Ovary (tissue), 9 donors: ENCODE data around the gene TOP1. TPM values are rescaled to one million over a fixed set of nuclear protein-coding genes. Genes with fewer than 3 reads are reported as not detected.

Experiments used
- DNase-seq, 5 donors: peaks; one replicate each; pipeline ENCODE4 v3.0.0-alpha.2; 2019 to 2020
- H3K27ac ChIP-seq, 2 donors: fragments of 200-600 bp; one replicate each; pipeline versions ENCODE4 v1.5.1 to v1.8.0; 2019 to 2022
- H3K27me3 ChIP-seq: fragments of 200-600 bp; one replicate; pipeline ENCODE4 v1.8.0; 2022
- H3K36me3 ChIP-seq: fragments of 200-600 bp; sonication (generic); one replicate; pipeline ENCODE4 v1.5.1; 2019
- H3K4me1 ChIP-seq: one replicate; pipeline ENCODE4 v1.8.1; 2013; ENCODE audit warnings: mild to moderate bottlenecking, moderate library complexity; ENCODE audit not compliant: insufficient read depth
- H3K4me3 ChIP-seq: fragments of 200-600 bp; sonication (generic); one replicate; pipeline ENCODE4 v1.5.1; 2017
- H3K9me3 ChIP-seq, 2 donors: fragments of 200-600 bp in 1 of 2; sonication (generic) in 1 of 2; one replicate each; pipeline versions ENCODE4 v1.5.1 to v1.8.1; 2013 to 2019; ENCODE audit warnings: mild to moderate bottlenecking in 1 of 2, moderate library complexity in 1 of 2
- EP300 ChIP-seq: sonication (generic); formaldehyde crosslinking; IDR thresholded peaks from one replicate; pipeline ENCODE4 v1.6.1; 2017; ENCODE audit warnings: antibody characterized with exemption
- POLR2A ChIP-seq: fragments of 450-650 bp; IDR thresholded peaks from one replicate; pipeline ENCODE4 v1.6.1; 2017; ENCODE audit warnings: antibody characterized with exemption, mild to moderate bottlenecking, moderate library complexity
- WGBS, 3 donors: extraction: QIAGEN DNeasy Blood & Tissue Kit in 1 of 3; methylation state at CpG; one replicate each; pipeline versions ENCODE4 v1.1.5 to v1.1.7; 2013 to 2017; 5-methylcytosine and 5-hydroxymethylcytosine counted together
- intact Hi-C, 4 donors: fragments of 100-400 bp; cut with DNase I; formaldehyde crosslinking; loops; one replicate each; pipeline versions ENCODE4 v1.11.0 to v1.15.1; 2022 to 2023
- polyA plus RNA-seq, 2 donors: library from polyadenylated mRNA; stranded (reverse); fragments of 200-250 nt in 1 of 2; fragments of 350-450 nt in 1 of 2; fragmentation: Illumina TruSeq in 1 of 2; extraction: RNeasy Lipid Tissue Mini Kit (QIAGEN cat#74804) in 1 of 2; gene quantifications; one replicate each; pipeline ENCODE4 v1.2.3, GENCODE V29; 2013 to 2014
- total RNA-seq, 7 donors: library from RNA; depleted of rRNA in 2 of 7; stranded (reverse); fragments of >200 nt in 2 of 7; fragmentation: NEBNext Ultra II Directional in 3 of 7; extraction: Animal tissue kit (Norgen Biotek cat#: 25700) in 3 of 7; gene quantifications; one replicate each; pipeline versions ENCODE4 v1.1.0 to v1.2.4, GENCODE V29; 2016 to 2023
- TF ChIP-seq, protein P1 (sequence below), 3 donors: fragments of 450-650 bp in 2 of 3; fragments of 200-600 bp in 1 of 3; IDR thresholded peaks; one replicate each; pipeline versions ENCODE4 v1.5.1 to v1.8.0; 2016 to 2022; ENCODE audit warnings: antibody characterized with exemption in 3 of 3, mild to moderate bottlenecking in 1 of 3
- donor health status: DM: no; HTN: no; CAD: no; lungs with moderate emphysema.
- donor health status: DM: no; HTN: no; CAD: no.
- donor health status: Bipolar disorder and iron deficiency.
- donor health status: DM: yes; HTN: yes; CAD: no.
- donor health status: DM: no; HTN: no; CAD: no.
- donor health status: DM: yes; HTN: yes; CAD: no.

TOP1 gene
- total and polyA plus RNA-seq, 9 donors = 20.9 to 48.4 (median 35.6) TPM

DNA sequence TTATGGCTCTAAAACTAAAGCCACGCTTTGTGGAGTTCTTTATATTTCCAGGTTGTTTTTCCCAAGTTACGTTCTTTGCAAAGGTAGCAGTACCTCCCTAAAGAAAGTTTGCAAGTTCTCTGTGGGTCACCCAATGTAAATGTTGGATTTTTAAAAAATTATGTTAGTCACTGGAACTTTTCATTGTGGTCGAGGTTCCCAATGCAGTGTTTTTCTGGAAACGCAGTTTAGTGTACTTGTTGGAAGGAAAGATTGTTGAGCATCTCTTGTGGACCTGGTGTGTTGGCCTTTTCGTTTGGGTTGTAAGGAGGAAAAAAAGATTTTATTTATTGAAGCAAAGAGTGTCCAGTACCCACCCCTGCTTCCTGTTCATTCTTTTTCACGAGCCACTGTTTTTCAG lies 1.4 kb downstream of the TOP1 start:
- WGBS, 3 donors = 9 to 12% (median 11%) methylated on average over 6 of the region's 6 CpGs
- Histone ChIP-seq H3K27ac (no peak overlapping the region), H3K4me3 (peak overlapping the region; percentile 92), H3K27me3 (no peaks in the 10 kb centered on the region), H3K9me3 (no peaks in the 10 kb centered on the region), H3K4me1 (peaks cover 13% of the 10 kb centered on the region), H3K36me3 (no peaks in the 10 kb centered on the region)
- no peak for DNase-seq
- TF ChIP-seq, protein P1, sequence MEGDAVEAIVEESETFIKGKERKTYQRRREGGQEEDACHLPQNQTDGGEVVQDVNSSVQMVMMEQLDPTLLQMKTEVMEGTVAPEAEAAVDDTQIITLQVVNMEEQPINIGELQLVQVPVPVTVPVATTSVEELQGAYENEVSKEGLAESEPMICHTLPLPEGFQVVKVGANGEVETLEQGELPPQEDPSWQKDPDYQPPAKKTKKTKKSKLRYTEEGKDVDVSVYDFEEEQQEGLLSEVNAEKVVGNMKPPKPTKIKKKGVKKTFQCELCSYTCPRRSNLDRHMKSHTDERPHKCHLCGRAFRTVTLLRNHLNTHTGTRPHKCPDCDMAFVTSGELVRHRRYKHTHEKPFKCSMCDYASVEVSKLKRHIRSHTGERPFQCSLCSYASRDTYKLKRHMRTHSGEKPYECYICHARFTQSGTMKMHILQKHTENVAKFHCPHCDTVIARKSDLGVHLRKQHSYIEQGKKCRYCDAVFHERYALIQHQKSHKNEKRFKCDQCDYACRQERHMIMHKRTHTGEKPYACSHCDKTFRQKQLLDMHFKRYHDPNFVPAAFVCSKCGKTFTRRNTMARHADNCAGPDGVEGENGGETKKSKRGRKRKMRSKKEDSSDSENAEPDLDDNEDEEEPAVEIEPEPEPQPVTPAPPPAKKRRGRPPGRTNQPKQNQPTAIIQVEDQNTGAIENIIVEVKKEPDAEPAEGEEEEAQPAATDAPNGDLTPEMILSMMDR (IDR thresholded peaks at IDR 0.05) = no peak
- no peak for TF ChIP-seq POLR2A
- TF ChIP-seq EP300 = no peak
- intact Hi-C loops = no loop called here

DNA sequence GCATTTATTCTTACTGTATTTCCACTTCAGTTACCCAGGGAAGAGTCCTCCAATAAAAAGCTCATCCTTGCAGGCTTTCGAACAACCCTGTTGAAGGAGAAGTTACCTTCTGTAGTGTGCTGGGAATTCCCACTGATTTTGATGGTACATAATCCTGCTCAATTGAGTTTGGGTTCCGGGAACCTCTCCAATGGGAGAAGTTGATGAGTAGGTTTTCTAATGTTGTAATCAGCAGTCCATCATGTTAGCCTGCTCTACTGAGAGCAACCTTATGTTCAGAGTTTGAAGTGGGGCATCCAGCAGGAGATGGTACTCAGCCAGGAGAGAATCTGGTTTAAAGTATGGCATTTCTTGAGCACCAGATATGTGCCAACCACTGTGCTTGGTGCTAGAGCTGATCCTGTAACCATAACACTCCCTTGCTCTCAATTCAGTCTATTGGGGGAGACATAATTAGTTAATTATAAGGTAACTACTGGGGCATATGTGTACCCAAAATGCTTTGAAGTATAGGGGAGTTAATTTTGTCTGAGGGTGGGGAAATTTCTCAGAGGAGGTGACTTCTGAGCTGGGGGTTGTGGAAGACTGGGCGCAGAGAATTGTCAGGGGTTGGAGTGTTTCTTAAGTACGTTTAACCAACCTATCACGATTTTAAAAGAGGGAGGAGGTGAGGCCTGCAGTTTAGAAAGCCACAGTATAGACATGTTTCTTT lies 2.1 kb downstream of the TOP1 start:
- Histone ChIP-seq H3K27ac (no peak overlapping the region), H3K9me3 (no peaks in the 10 kb centered on the region), H3K36me3 (no peaks in the 10 kb centered on the region), H3K4me3 (peak overlapping the region; percentile 92), H3K27me3 (no peaks in the 10 kb centered on the region), H3K4me1 (peaks cover 13% of the 10 kb centered on the region)
- 48 to 57% (median 51%) methylated on average over 5 of the region's 5 CpGs for whole genome bisulfite sequencing, 3 donors
- TF ChIP-seq EP300 (no peak), POLR2A (no peak)
- TF ChIP-seq, protein P1 (IDR thresholded peaks at IDR 0.05) = no peak
- DNase-seq = no peak
- intact Hi-C loops = no loop called here

DNA sequence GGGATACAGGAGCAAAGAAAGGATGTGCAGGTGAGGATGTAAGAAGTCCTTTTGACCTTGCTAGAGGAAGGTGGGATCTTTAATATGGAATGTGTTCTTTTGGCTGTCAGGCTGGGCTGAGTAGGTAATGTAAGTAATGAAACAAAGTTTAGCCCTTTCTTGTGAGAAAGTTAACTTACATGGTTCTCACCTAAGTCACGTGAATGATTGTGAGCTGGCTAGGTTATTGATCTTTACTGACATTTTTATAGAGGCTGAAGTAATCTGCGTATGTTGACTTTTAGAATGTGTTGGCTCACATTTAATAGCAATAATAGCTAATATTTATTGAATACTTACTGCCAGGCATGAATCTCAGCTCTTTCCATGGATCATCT lies 2.6 kb downstream of the TOP1 start:
- Histone ChIP-seq H3K4me3 (peak overlapping the region; percentile 92), H3K27ac (no peak overlapping the region), H3K36me3 (no peaks in the 10 kb centered on the region), H3K4me1 (peaks cover 13% of the 10 kb centered on the region), H3K27me3 (no peaks in the 10 kb centered on the region), H3K9me3 (no peaks in the 10 kb centered on the region)
- no peak for DNase-seq
- TF ChIP-seq EP300 (no peak), POLR2A (no peak)
- TF ChIP-seq, protein P1 (IDR thresholded peaks at IDR 0.05) = no peak
- WGBS, 3 donors = 82 to 90% (median 85%) methylated on average over 2 of the region's 2 CpGs
- intact Hi-C loops = no loop called here

DNA sequence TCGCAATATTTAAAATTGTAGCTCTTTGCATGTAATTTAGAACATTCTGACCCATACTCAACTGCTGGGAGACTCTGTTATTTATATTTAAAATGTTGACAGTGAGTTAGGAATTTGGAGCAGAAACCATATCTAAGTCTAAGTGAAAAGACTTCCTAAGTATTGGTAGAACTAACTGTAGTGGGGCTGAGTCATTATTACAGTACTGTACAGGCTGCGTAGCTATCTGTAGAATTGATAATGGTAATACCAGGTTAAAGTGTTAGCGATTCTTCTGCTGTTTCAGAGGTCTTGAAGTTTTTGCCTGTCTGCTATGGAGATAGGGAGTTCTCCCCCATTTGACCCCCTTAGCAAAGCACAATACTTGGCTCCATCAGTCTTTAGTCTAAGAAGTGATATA lies 3.6 kb downstream of the TOP1 start:
- Histone ChIP-seq H3K4me1 (peaks cover 13% of the 10 kb centered on the region), H3K9me3 (no peaks in the 10 kb centered on the region), H3K27me3 (no peaks in the 10 kb centered on the region), H3K27ac (no peak overlapping the region), H3K4me3 (no peak overlapping the region), H3K36me3 (no peaks in the 10 kb centered on the region)
- intact Hi-C loops = no loop called here
- no peak for DNase-seq
- 56 to 76% (median 70%) methylated on average over 3 of the region's 3 CpGs for WGBS, 3 donors
- TF ChIP-seq POLR2A (no peak), EP300 (no peak)
- TF ChIP-seq, protein P1 (IDR thresholded peaks at IDR 0.05) = no peak
